Pulmonary artery endothelial cell (primary cell): ENCODE results near the gene MBTD1. TPM values are rescaled to one million over a fixed set of nuclear protein-coding genes. Genes with fewer than 3 reads are reported as not detected.

ENCODE experiments used
- DNase-seq: peaks from one replicate; pipeline ENCODE4 v3.0.0-alpha.2; 2011; ENCODE audit warnings: low read depth, low spot score
- total RNA-seq: library from RNA; depleted of rRNA; stranded (reverse); fragments of >200 nt; gene quantifications from 2 replicates; pipeline ENCODE4 v1.2.3, GENCODE V29; 2014

The MBTD1 gene
- total RNA-seq, 1 donor from 2014 or later = 9.5 TPM

DNA sequence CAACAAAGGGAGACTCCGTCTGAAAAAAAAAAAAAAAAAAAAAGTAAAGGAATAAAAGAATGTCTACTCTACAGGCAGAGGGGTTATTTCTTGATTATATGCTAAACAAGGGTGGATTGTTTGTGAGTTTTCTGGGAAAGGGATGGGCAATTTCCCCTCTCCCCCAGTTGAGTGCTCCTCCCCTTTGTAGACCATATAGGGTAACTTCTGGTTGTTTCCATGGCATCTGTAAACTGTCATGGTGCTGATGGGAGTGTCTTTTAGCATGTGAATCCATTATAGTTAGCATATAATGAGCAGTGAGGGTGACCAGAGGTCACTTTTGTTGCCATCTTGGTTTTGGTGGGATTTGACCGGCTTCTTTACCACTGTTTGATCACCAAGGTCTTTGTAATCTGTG lies 110.7 kb downstream of the MBTD1 start:
- DNase-seq = no peak

DNA sequence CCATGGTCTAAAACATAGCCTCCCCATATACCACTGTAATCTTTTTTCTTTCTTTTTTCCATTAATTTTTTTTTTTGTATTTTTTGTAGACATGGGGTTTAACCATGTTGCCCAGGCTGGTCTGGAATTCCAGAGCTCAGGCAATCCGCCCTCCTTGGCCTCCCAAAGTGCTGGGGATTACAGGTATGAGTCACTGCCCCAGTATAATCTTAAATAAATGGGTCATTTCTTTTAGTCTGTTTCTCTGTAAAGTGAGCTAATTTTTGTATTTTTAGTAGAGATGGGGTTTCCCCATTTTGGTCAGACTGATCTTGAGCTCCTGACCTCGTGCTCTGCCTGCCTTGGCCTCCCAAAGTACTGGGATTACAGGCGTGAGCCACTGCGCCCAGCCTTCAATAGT lies 112.2 kb downstream of the MBTD1 start:
- no peak for DNase-seq

DNA sequence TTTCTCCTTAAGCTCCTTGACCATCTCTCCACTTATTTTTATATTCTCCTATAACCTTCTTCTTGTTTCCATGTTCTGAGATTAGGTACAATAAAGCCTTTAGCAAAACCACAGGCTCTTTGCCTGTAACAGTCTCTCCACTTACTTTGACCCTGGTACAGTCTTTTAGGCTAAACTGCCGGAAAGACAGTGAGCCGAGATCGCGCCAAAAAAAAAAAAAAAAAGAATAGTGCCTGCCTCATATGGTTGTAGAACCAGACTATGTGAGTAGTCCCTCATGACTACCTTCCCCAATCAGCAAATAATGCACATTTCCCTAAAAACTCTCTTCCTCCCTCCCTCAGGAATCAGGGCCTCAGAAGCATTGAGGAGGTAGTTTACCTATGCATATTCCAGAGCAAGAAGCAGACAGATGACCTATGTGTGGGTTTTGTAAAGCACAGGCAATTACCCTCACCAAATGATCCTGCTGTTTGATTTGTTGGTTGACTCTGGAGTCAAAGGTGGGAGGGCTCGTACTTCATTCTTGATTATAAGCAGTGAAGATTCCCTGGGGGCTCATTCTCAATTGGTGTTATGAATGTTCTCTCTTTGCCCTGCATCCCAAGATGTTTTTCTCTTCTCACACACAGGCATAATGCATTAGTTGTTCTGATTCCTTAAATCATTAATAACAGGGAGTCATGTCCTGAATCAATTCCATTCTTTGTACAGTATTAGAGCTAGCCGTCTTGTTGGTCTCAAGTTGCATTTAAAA lies 115.4 kb downstream of the MBTD1 start:
- DNase-seq = no peak

DNA sequence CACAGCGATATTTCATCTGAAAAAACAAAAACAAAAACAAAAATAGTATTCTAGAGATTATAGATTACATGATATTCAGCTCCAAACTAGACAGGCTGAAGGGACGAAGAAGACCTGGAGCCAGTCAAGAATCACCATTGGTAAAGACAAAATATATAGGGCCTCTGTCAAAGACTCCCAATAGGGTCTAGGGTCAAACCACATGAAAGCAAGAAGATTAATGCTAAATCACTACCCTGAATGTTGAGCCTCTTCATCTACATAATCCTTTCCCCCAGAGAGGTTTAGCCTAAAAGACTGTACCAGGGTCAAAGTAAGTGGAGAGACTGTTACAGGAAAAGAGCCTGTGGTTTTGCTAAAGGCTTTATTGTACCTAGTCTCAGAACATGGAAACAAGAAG lies 117.3 kb downstream of the MBTD1 start:
- DNase-seq = no peak

DNA sequence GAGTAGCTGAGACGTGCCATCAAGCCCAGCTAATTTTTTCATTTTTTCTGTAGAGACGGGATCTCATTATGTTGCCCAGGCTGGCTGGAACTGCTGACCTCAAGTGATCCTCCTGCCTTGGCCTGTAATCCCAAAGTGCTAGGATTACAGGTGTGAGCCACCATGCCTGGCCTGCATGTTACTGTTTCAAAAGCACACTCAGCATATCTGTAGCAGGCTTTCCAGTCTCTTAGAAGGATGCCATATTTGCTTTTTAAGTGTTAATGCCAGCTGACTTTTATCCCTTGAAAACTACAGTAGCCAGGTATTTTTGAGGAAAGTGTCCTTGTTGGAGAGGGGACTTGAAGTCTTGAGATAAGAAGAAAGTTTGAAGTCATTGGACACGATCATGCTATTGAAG lies 123.9 kb downstream of the MBTD1 start:
- no peak for DNase-seq

DNA sequence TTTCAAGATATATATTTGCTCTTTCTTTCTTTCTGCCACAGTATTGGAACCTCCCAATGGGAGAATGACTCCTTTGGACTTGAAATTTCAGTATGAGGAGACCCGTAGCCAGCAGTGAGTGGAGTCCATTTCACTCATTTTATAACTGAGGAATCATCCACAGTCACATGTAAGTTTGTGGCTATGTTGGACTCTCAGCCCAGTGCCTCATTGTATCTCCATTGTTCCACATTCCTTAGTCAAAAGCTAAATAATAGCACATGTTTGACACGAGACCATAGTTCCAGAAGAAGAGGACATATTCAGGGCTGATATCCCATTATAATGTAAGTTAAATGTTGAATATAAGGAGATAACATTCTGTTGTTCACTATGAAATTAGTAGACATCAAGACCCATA lies 126.5 kb downstream of the MBTD1 start:
- no peak for DNase-seq

DNA sequence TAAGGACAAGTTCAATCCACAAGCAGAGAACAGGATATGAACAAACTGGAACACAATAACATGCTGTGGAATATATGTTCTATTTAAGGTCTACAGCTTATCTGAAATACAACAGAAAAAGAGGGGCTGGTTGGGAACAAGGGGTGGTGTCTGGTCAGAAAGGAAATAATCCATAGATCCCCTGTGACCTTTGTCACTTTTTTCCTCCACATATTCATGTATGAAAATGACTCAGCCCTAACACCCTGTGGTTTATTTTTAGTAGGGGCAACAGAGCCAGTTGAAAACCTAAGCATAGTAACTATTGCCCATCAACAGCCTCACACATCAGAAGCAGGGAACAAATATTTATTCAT lies 126.9 kb downstream of the MBTD1 start:
- DNase-seq = peak; percentile 75

DNA sequence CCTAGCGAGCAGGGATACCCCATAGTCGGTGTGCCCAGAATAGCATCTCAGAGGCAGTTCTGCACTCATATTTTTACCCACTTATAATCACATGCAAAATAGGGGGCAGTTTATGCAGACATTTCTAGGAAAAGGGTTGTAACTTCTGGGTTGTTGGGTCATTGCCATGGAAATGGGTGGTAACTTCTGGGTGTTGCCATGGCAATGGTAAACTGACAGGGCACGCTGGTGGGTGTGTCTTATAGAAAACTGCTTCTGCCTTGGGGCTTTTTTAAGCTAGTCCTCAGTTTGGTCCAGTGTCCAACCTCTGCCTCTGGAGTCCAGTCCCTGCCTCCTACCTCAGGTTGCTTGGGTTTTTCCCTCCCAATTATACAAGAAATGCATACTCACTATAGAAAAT lies 131.8 kb downstream of the MBTD1 start:
- DNase-seq = no peak

Other genes with a start within 250 kb of the MBTD1 start
- 71.4 and 71.9 TPM in 2 replicates for gene SPAG9, start 139.2 kb downstream of the MBTD1 start, total RNA-seq
- gene NME1, start 106.5 kb downstream of the MBTD1 start, total RNA-seq = 186 and 210 TPM in 2 replicates
- 433 and 570 TPM in 2 replicates for gene NME2, start 93.6 kb downstream of the MBTD1 start, total RNA-seq
- gene UTP18, start 497 bp upstream of the MBTD1 start, total RNA-seq = 37.3 and 37.6 TPM in 2 replicates